Common myeloid progenitor, CD34-positive (primary cell): ENCODE results near the gene SSR1.

Experiments
- CTCF ChIA-PET: fragments of 350-600 bp; sonication (Branson Sonifier 250); formaldehyde crosslinking; loops from one replicate; lab custom pipeline; 2021; ENCODE audit warnings: antibody characterized with exemption; lab: Charles Lee
- POLR2A ChIA-PET: fragments of 350-600 bp; sonication (Branson Sonifier 250); formaldehyde crosslinking; loops from one replicate; lab custom pipeline; 2021; ENCODE audit warnings: antibody characterized with exemption; lab: Charles Lee
- DNase-seq, 3 donors: peaks; one replicate each; pipeline versions ENCODE4 v3.0.0 to v3.0.0-alpha.2; 2013
- H3K27ac ChIP-seq, 2 experiments: 1 replicate in 1 of 2; 2 replicates in 1 of 2; pipeline ENCODE4 v1.7.0; 2013; ENCODE audit warnings: inconsistent platforms in 2 of 2, low read length in 2 of 2, mild to moderate bottlenecking in 2 of 2, low read depth in 1 of 2, moderate library complexity in 1 of 2; ENCODE audit not compliant: severe bottlenecking in 2 of 2, insufficient read depth in 1 of 2, poor library complexity in 1 of 2
- H3K27me3 ChIP-seq, 5 experiments: replicated peaks in 2 of 5; 1 replicate in 3 of 5; 2 replicates in 2 of 5; pipeline versions ENCODE4 v1.6.1 to v1.7.0; 2013; ENCODE audit warnings: low read length in 4 of 5, mild to moderate bottlenecking in 2 of 5, moderate library complexity in 2 of 5, inconsistent platforms in 1 of 5; ENCODE audit not compliant: insufficient read depth in 5 of 5, control insufficient read depth in 4 of 5
- H3K36me3 ChIP-seq, 4 experiments: 1 replicate in 2 of 4; 2 replicates in 2 of 4; pipeline versions ENCODE4 v1.6.1 to v1.7.0; 2013; ENCODE audit warnings: low read length in 3 of 4, control low read depth in 1 of 4, mild to moderate bottlenecking in 1 of 4; ENCODE audit not compliant: control insufficient read depth in 4 of 4, insufficient read depth in 4 of 4
- H3K4me1 ChIP-seq, 4 experiments: 1 replicate in 3 of 4; 2 replicates in 1 of 4; pipeline versions ENCODE4 v1.6.1 to v1.7.1; 2013; ENCODE audit warnings: low read length in 3 of 4, mild to moderate bottlenecking in 3 of 4, control low read depth in 1 of 4, inconsistent platforms in 1 of 4, moderate library complexity in 1 of 4; ENCODE audit not compliant: control insufficient read depth in 4 of 4, insufficient read depth in 4 of 4; ENCODE audit errors: control extremely low read depth in 1 of 4
- H3K4me3 ChIP-seq, 7 experiments: 1 replicate in 4 of 7; 2 replicates in 3 of 7; pipeline versions ENCODE4 v1.5.1 to v1.7.0; 2013; ENCODE audit warnings: mild to moderate bottlenecking in 7 of 7, low read length in 6 of 7, moderate library complexity in 6 of 7, inconsistent platforms in 2 of 7, low read depth in 2 of 7, control low read depth in 1 of 7; ENCODE audit not compliant: insufficient read depth in 4 of 7, control insufficient read depth in 1 of 7; ENCODE audit errors: extremely low read depth in 1 of 7
- H3K9me3 ChIP-seq, 5 experiments: 1 replicate in 4 of 5; 2 replicates in 1 of 5; pipeline versions ENCODE4 v1.6.1 to v1.7.1; 2013; ENCODE audit warnings: low read length in 4 of 5, mild to moderate bottlenecking in 2 of 5, inconsistent platforms in 1 of 5, low read depth in 1 of 5, moderate library complexity in 1 of 5; ENCODE audit not compliant: control insufficient read depth in 4 of 5, insufficient read depth in 2 of 5; ENCODE audit errors: control extremely low read depth in 1 of 5
- WGBS: methylation state at CpG from one replicate; pipeline ENCODE4 v1.1.5; 2013; ENCODE audit not compliant: insufficient coverage; 5-methylcytosine and 5-hydroxymethylcytosine counted together

SSR1 gene

DNA sequence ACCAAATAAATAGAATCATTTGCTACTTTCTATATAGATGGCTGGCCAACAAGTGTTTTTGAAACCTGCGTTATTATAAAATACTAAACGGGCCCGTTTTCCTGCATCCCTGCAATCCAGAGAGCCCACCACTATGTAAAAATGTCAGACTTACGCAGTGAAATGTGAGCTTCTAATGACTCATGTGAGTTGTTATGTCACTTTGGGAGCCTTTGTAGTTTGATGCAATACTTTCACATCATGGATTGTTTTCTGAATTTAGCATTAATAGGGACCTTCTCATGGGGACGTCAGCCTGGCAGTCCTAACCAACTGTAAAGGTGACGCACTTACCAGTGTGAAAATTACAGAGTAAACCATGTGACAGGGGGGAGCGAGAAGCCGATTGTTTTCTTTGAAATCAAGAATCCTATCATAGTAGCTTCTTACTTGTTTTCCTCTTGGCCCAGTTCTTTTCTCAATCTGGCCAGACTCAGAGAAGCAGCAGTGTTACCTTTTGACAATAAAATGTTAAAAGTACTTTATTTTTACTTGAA, 75.3 kb downstream of the SSR1 start:
- Histone ChIP-seq H3K27me3 (no peaks in the 10 kb centered on the region), H3K4me1 (peaks cover 0 to 56% (median 21%) of the 10 kb centered on the region in 4 experiments), H3K9me3 (no peaks in the 10 kb centered on the region), H3K27ac (no peak overlapping the region), H3K4me3 (no peak overlapping the region), H3K36me3 (peaks cover 9 to 71% (median 46%) of the 10 kb centered on the region in 4 experiments)
- ChIA-PET CTCF (interaction anchor here (0.6 to 3.6 kb wide), 16 partner anchors 14 to 560 kb away, joined by 3 to 14 read pairs (median 4); no protein-coding TSS in a partner anchor), POLR2A (no interaction called here)
- DNase-seq = no peak
- 100% methylated on average over 5 of the region's 8 CpGs for WGBS

DNA sequence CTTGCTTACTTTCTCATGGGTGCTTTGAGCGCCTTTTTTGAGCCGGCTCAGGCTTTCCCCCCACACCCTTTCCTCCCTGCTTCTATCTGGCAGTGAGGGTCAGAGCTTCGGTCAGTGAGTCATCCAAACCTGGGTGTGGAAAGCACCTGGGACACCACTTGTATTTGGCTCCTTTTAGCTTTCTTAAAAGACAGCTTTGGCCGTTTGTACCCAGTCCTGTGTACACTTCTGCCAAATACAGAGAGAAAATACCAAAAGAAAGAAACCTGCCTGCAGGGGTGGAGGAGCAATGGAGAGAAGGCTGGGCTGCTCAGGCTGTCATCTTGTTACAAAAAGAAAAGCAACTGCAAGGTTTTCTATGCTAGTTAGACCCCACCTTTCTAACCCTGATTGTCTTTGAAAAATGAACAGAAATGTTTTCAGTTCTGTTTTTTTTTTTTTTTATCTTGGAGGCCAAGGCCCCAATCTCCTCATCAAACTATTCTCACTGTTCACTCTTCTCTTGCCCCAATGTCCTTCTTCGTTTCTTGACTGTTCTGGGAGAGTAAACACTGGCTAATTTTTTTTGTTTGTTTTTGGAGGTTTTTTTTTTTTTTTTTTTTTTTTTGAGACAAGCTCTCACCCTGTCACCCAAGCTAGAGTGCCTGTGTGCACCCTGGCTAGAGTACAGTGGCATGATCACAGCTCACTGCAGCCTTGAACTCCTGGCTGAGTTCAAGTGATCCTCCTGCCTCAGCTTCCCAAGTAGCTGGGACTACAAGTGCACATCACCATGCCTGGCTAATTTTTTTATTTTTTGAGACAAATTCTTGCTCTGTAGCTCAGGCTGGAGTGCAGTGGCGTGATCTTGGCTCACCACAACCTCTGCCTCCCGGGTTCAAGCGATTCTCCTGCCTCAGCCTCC, 76.4 kb downstream of the SSR1 start:
- Histone ChIP-seq H3K27ac (peak overlapping the region in 1 of 2 experiments; percentile 60), H3K4me3 (no peak overlapping the region), H3K9me3 (no peaks in the 10 kb centered on the region), H3K4me1 (peaks cover 0 to 53% (median 22%) of the 10 kb centered on the region in 4 experiments), H3K36me3 (peaks cover 9 to 79% (median 51%) of the 10 kb centered on the region in 4 experiments), H3K27me3 (no peaks in the 10 kb centered on the region)
- no peak for DNase-seq
- WGBS = 93% methylated on average over 6 of the region's 8 CpGs
- ChIA-PET POLR2A (no interaction called here), CTCF (interaction anchor here (0.6 to 3.6 kb wide), 8 partner anchors 13 to 575 kb away, joined by 3 to 14 read pairs (median 6); no protein-coding TSS in a partner anchor)

DNA sequence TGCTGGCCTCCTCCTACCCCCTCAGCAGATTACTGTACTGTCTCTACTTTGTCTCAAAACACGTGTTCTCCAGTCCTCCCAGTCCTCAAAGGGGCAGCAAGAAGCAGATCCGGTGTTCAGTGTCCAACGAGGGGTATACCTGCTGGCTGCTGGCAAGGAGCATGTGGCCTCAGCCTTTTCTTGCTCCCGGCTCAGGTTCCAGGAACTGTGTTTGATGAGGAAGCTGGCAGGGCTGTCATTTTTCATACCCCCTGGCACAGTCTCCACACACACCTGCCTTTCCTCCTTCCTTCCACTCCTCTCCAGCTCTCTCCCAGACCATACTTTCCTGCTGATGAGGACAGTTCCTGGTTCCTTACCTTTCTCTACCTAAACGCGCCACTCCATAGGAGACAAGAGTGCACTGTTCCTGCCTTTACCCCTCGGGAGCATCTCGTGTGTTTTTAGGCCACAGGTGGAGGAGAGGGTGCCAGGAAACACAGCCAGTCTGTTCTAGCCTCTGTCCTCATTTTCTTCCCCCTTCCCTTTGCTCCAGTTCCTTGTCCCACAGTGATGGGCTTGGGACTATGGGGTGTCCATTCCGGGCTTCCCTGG, 77.2 kb downstream of the SSR1 start:
- CTCF ChIA-PET = interaction anchor here (0.9 to 1.8 kb wide), 7 partner anchors 8 to 561 kb away, joined by 3 to 8 read pairs (median 3); no protein-coding TSS in a partner anchor
- H3K9me3 ChIP-seq = no peaks in the 10 kb centered on the region
- H3K36me3 ChIP-seq = peaks cover 9 to 79% (median 50%) of the 10 kb centered on the region in 4 experiments
- H3K27me3 ChIP-seq = no peaks in the 10 kb centered on the region
- DNase-seq = no peak
- peaks cover 0 to 45% (median 22%) of the 10 kb centered on the region in 4 experiments for H3K4me1 ChIP-seq
- WGBS = 92% methylated on average over 9 of the region's 9 CpGs
- no peak overlapping the region for H3K4me3 ChIP-seq
- peak overlapping the region in 1 of 2 experiments; percentile 60 for H3K27ac ChIP-seq
- POLR2A ChIA-PET = no interaction called here

DNA sequence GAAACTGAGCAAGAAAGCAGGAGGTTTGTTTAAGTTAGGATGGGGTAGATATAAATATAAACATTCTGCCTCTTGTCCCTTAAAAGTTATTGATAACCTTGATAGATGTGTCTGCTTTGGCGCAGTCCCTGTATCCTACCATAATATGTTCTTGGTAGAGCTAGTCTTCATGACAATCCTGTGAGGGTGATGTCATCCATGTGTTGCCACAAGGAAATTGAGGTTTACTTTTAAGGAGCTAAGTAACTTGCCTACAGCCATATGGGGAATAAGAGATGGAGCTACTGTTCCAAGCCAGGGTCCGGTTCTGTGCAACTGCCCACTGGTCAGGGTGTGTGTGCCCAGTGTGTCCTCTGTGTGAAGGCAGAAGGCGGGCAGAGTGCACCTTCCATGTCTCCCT, 78.5 kb downstream of the SSR1 start:
- ChIA-PET POLR2A (no interaction called here), CTCF (interaction anchor here (1.0 to 1.8 kb wide), 6 partner anchors 9 to 560 kb away, joined by 3 to 8 read pairs (median 4); no protein-coding TSS in a partner anchor)
- WGBS = 100% methylated on average over 2 of the region's 3 CpGs
- no peak for DNase-seq
- Histone ChIP-seq H3K27ac (no peak overlapping the region), H3K4me1 (peaks cover 0 to 41% (median 22%) of the 10 kb centered on the region in 4 experiments), H3K9me3 (no peaks in the 10 kb centered on the region), H3K4me3 (no peak overlapping the region), H3K36me3 (peaks cover 9 to 79% (median 52%) of the 10 kb centered on the region in 4 experiments), H3K27me3 (no peaks in the 10 kb centered on the region)

DNA sequence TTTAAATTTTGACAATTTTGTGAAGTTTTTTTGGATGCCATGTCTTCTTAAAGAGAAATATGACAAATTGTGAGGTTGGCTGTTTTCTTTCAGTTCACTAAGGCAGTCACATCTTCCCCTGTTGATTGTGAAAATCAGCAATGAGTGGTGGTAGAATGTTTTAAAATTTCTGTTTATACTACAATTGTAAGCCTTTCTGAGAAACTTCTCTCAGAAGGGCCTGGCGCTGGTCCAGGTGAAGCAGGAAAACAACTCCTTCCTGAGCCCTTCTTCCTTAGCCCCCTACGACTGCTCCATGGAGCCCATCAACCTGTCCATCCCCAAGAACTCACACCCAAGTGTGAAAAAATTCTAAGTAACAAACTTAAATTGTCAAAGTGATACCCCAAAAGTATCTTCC, 80.6 kb downstream of the SSR1 start:
- peaks cover 6 to 83% (median 66%) of the 10 kb centered on the region in 4 experiments for H3K36me3 ChIP-seq
- POLR2A ChIA-PET = interaction anchor here (0.7 kb wide), 1 partner anchor 64 kb away, joined by 4 read pairs; no protein-coding TSS in a partner anchor
- 38% methylated on average over 2 of the region's 2 CpGs for WGBS

DNA sequence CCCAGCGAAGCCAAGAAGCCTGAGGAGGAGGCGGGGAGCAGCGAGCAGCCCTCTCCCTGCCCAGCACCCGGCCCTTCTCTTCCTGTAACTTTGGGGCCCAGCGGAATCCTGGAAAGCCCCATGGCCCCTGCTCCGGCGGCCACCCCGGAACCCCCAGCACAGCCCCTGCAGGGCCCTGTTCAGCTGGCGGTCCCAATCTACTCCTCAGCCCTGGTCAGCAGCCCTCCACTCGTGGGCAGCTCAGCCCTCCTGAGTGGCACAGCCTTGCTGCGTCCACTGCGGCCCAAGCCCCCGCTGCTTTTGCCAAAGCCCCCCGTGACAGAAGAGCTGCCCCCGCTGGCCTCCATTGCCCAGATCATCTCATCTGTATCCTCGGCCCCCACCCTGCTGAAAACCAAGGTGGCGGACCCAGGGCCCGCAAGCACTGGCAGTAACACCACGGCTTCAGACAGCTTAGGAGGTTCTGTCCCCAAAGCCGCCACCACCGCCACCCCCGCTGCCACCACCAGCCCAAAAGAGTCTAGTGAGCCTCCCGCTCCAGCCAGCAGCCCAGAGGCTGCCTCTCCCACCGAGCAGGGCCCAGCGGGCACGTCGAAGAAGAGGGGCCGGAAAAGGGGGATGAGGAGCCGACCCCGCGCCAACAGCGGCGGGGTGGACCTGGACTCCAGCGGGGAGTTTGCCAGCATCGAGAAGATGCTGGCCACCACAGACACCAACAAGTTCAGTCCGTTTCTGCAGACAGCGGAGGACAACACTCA, 81.9 kb downstream of the SSR1 start:
- Histone ChIP-seq H3K4me3 (no peak overlapping the region), H3K9me3 (no peaks in the 10 kb centered on the region), H3K4me1 (peaks cover under 1 to 29% (median 19%) of the 10 kb centered on the region in 4 experiments), H3K27me3 (no peaks in the 10 kb centered on the region), H3K36me3 (peaks cover 10 to 87% (median 72%) of the 10 kb centered on the region in 4 experiments), H3K27ac (peak overlapping the region in 1 of 2 experiments; percentile 55)
- ChIA-PET CTCF (interaction anchor here (2.8 to 3.3 kb wide), 2 partner anchors 8 to 13 kb away, joined by 10 to 14 read pairs; no protein-coding TSS in a partner anchor), POLR2A (no interaction called here)
- DNase-seq = no peak
- WGBS = over 99% methylated on average over 22 of the region's 37 CpGs

More for the DNA sequence above, 80.6 kb downstream of the SSR1 start:
- no peaks in the 10 kb centered on the region for H3K27me3 ChIP-seq
- peak overlapping the region in 1 of 2 experiments; percentile 55 for H3K27ac ChIP-seq
- no peaks in the 10 kb centered on the region for H3K9me3 ChIP-seq
- CTCF ChIA-PET = interaction anchor here (1.3 to 2.8 kb wide), 2 partner anchors 8 to 12 kb away, joined by 3 to 14 read pairs; no protein-coding TSS in a partner anchor
- no peak overlapping the region for H3K4me3 ChIP-seq
- DNase-seq = no peak
- peaks cover 0 to 30% (median 17%) of the 10 kb centered on the region in 4 experiments for H3K4me1 ChIP-seq
